DND-41 (cell line): ENCODE results near the gene XRN1.
"Not testable (repeated sequence)": the region's sequence is repeated elsewhere in the genome, so short reads cannot be mapped to it uniquely, and the experiment has no call there.

Source experiments
- ATAC-seq: fragments of 200-7000 bp; cut with Tn5 transposase; 3 replicates; pipeline ENCODE4 v1.9.1; 2021; ENCODE audit warnings: low read depth; ENCODE audit not compliant: insufficient read depth
- DNase-seq: peaks from one replicate; pipeline ENCODE4 v3.0.0-alpha.2; 2020
- H2AFZ ChIP-seq: 2 replicates; pipeline ENCODE4 v1.6.0; 2012; ENCODE audit warnings: low read depth, low read length
- H3K27ac ChIP-seq: 2 replicates; pipeline ENCODE4 v1.5.1; 2012; ENCODE audit warnings: low read length, inconsistent platforms
- H3K27me3 ChIP-seq: fragments of 200-600 bp; sonication (generic); 2 replicates; pipeline ENCODE4 v1.6.0; 2012; ENCODE audit warnings: low read length, mild to moderate bottlenecking, inconsistent platforms; ENCODE audit not compliant: insufficient read depth, poor library complexity
- H3K36me3 ChIP-seq: 2 replicates; pipeline ENCODE4 v1.5.1; 2012; ENCODE audit warnings: low read length, inconsistent platforms; ENCODE audit not compliant: insufficient read depth
- H3K4me1 ChIP-seq: 2 replicates; pipeline ENCODE4 v1.5.1; 2012; ENCODE audit warnings: mild to moderate bottlenecking, low read length; ENCODE audit not compliant: insufficient read depth
- H3K4me2 ChIP-seq: 2 replicates; pipeline ENCODE4 v1.6.0; 2012; ENCODE audit warnings: mild to moderate bottlenecking, moderate library complexity, low read length, inconsistent platforms; ENCODE audit not compliant: insufficient read depth
- H3K4me3 ChIP-seq, 2 experiments: fragments of 200-600 bp in 1 of 2; shearing (Covaris generic) in 1 of 2; 2 replicates each; pipeline ENCODE4 v1.5.1; 2012 to 2016; ENCODE audit warnings: inconsistent platforms in 2 of 2, low read length in 2 of 2, mild to moderate bottlenecking in 2 of 2, low read depth in 1 of 2, moderate library complexity in 1 of 2
- H3K79me2 ChIP-seq: 2 replicates; pipeline ENCODE4 v1.6.0; 2012; ENCODE audit warnings: low read length, inconsistent platforms; ENCODE audit not compliant: insufficient read depth
- H3K9ac ChIP-seq: 2 replicates; pipeline ENCODE4 v1.6.0; 2012; ENCODE audit warnings: low read depth, mild to moderate bottlenecking, inconsistent platforms, low read length, moderate library complexity
- H3K9me3 ChIP-seq: 2 replicates; pipeline ENCODE4 v1.5.1; 2012; ENCODE audit warnings: low read length, moderate library complexity, mild to moderate bottlenecking, inconsistent platforms; ENCODE audit not compliant: insufficient read depth, severe bottlenecking
- H4K20me1 ChIP-seq: 2 replicates; pipeline ENCODE4 v1.6.0; 2012; ENCODE audit warnings: low read length; ENCODE audit not compliant: insufficient read depth
- EZH2 ChIP-seq: IDR thresholded peaks from 3 replicates; pipeline ENCODE4 v1.6.1; 2012; ENCODE audit warnings: borderline replicate concordance, low read depth, mild to moderate bottlenecking, moderate library complexity, low read length, inconsistent platforms; ENCODE audit not compliant: severe bottlenecking
- TF ChIP-seq, protein P1 (sequence below): IDR thresholded peaks from 2 replicates; pipeline ENCODE4 v1.5.1; 2012; ENCODE audit warnings: borderline replicate concordance, low read length, moderate library complexity, mild to moderate bottlenecking; ENCODE audit not compliant: poor library complexity, severe bottlenecking; ENCODE audit errors: extremely low read depth

XRN1 gene

DNA sequence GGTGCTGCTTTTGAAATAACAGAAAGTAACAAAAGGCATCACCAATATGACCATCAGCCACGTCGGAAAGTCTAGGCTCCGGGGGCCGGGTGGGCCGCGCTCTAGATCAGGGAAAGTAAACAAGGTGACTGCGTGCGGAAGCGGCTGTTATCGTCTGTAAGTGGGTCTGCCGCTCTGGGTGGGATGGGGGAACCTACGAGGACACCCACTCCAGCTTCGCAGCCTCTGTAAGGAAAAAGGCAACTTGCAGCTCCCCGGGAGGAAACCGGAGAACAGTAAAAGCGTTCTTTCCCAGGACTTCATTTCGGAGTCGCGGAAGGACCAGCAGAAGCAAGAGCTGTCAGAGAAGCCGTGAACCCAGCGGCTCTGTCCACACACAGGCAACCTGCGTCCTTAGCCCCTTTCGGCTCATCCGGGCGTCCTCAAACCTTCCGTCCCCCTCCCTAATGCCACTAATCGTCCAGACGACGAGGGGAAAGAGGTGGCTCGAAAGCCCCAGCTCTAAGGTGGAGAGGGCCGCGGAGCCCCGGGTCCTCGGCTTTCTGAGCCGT is 461 bp downstream of the XRN1 start:
- peak; percentile 54 for DNase-seq
- Histone ChIP-seq H2AFZ (peak overlapping the region; percentile 96), H3K36me3 (peaks cover 36% of the 10 kb centered on the region), H3K4me2 (peak overlapping the region; percentile 80), H3K27ac (peak overlapping the region; percentile 92), H4K20me1 (peaks cover 17% of the 10 kb centered on the region; the same call in 1 of the 2 replicates), H3K9ac (peak overlapping the region; percentile 85), H3K27me3 (no peaks in the 10 kb centered on the region), H3K79me2 (peaks cover 64% of the 10 kb centered on the region), H3K4me3 (peak overlapping the region; percentile 96 to 97), H3K9me3 (no peaks in the 10 kb centered on the region), H3K4me1 (peaks cover 40% of the 10 kb centered on the region)
- ATAC-seq, result peak; percentile 63
- TF ChIP-seq, protein P1, sequence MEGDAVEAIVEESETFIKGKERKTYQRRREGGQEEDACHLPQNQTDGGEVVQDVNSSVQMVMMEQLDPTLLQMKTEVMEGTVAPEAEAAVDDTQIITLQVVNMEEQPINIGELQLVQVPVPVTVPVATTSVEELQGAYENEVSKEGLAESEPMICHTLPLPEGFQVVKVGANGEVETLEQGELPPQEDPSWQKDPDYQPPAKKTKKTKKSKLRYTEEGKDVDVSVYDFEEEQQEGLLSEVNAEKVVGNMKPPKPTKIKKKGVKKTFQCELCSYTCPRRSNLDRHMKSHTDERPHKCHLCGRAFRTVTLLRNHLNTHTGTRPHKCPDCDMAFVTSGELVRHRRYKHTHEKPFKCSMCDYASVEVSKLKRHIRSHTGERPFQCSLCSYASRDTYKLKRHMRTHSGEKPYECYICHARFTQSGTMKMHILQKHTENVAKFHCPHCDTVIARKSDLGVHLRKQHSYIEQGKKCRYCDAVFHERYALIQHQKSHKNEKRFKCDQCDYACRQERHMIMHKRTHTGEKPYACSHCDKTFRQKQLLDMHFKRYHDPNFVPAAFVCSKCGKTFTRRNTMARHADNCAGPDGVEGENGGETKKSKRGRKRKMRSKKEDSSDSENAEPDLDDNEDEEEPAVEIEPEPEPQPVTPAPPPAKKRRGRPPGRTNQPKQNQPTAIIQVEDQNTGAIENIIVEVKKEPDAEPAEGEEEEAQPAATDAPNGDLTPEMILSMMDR, result no peak
- TF ChIP-seq EZH2, result no peak

DNA sequence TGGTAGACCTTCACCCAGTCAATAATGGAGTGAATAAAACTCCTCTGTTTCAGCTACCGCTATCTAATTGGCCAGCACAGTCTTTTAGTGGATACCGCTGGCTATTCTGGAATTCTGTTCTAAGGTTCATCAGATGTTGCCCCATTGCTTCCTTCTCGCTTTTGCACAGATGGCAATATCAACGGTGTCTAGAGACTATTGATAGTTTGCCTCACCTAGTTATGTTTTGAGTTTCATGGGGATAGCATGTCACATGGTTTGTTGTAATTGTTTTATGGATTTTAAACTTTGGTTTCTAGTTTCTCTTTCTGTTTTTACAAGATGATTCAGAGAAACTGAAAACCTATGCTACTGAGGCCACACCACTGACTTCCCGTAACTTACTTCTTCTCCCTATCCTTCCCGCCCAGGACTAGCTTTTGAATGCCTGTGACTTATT is 2.0 kb downstream of the XRN1 start:
- peak overlapping the region; percentile 92 for H3K27ac ChIP-seq

DNA sequence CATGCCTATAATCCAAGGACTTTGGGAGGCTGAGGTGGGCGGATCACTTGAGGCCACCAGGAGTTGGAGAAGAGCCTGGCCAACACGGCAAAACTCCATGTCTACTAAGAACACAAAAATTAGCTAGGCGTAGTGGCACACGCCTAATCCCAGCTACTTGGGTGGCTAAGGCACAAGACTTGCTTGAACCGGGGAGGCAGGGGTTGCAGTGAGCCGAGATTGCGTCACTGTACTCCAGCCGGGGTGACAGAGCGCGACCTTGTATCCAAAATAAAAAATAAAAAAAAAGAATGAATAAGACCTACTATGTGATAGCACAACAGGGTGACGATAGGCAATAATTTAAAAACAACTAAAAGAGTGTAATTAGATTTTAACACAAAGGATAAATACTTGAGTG is 3.5 kb downstream of the XRN1 start:
- Histone ChIP-seq H3K36me3 (peaks cover 8% of the 10 kb centered on the region), H3K27me3 (no peaks in the 10 kb centered on the region), H3K4me2 (peak overlapping the region; percentile 80; the same call in 1 of the 2 replicates), H3K79me2 (peaks cover 94% of the 10 kb centered on the region), H2AFZ (no peak overlapping the region), H3K4me3 (no peak overlapping the region), H4K20me1 (peaks cover 38% of the 10 kb centered on the region), H3K4me1 (peaks cover 39% of the 10 kb centered on the region), H3K27ac (no peak overlapping the region), H3K9ac (0 out of 2 replicates have a peak overlapping the region, but pooled peaks have one; percentile 17), H3K9me3 (no peaks in the 10 kb centered on the region)
- DNase-seq (no peak), ATAC-seq (no peak)
- TF ChIP-seq EZH2, result no peak
- TF ChIP-seq, protein P1, result no peak

More for the DNA sequence above, 2.0 kb downstream of the XRN1 start:
- no peak for TF ChIP-seq EZH2
- TF ChIP-seq, protein P1, result no peak
- peak overlapping the region; percentile 85 for H3K9ac ChIP-seq
- peaks cover 79% of the 10 kb centered on the region for H3K79me2 ChIP-seq
- no peak for DNase-seq
- H3K4me3 ChIP-seq, result peak overlapping the region; percentile 96 to 97
- no peaks in the 10 kb centered on the region for H3K27me3 ChIP-seq
- no peak overlapping the region for H2AFZ ChIP-seq
- peaks cover 22% of the 10 kb centered on the region for H3K36me3 ChIP-seq
- H3K4me1 ChIP-seq, result peaks cover 40% of the 10 kb centered on the region
- peak overlapping the region; percentile 80 for H3K4me2 ChIP-seq
- H3K9me3 ChIP-seq, result no peaks in the 10 kb centered on the region
- H4K20me1 ChIP-seq, result peaks cover 26% of the 10 kb centered on the region
- ATAC-seq, result peak; percentile 14; the same call in 1 of the 3 replicates

DNA sequence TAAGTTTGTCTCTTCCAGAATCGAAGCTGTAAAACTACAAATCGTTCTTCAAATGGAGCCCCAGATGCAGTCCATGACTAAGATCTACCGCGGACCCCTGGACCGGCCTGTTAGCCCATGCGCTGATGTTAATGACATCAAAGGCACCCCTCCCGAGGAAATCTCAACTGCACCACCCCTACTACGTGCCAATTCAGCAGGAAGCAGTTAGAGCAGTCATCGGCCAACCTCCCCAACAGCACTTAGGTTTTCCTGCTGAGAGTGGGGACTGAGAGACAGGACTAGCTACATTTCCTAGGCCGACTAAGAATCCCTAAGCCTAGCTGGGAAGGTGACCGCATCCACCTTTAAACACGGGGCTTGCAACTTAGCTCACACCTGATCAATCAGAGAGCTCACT is 4.8 kb downstream of the XRN1 start:
- peaks cover 40% of the 10 kb centered on the region for H4K20me1 ChIP-seq
- H3K4me3 ChIP-seq, DNase-seq, H3K9ac ChIP-seq, H3K36me3 ChIP-seq, ATAC-seq, H3K27me3 ChIP-seq, H3K9me3 ChIP-seq, H3K4me2 ChIP-seq, H2AFZ ChIP-seq, H3K27ac ChIP-seq: not testable (repeated sequence)
- peaks cover 29% of the 10 kb centered on the region for H3K4me1 ChIP-seq
- H3K79me2 ChIP-seq, result peaks cover 98% of the 10 kb centered on the region

DNA sequence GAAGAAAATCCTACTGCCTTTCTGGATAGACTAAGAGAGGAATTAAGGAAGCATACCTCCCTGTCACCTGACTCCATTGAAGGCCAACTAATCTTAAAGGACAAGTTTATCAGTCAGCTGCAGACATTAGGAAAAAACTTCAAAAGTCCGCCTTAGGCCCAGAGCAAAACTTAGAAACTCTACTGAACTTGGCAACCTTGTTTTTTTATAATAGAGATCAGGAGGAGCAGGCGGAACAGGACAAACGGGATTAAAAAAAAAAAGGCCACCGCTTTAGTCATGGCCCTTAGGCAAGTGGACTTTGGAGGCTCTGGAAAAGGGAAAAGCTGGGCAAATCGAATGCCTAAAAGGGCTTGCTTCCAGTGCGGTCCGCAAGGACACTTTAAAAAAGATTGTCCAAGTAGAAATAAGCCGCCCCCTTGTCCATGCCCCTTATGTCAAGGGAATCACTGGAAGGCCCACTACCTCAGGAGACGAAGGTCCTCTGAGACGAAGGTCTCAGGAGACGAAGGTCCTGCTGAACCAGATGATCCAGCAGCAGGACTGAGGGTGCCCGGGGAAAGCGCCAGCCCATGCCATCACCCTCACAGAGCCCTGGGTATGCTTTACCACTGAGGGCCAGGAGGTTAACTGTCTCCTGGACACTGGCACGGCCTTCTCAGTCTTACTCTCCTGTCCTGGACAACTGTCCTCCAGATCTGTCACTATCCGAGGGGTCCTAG is 8.2 kb downstream of the XRN1 start:
- not testable (repeated sequence) for H3K27ac ChIP-seq, H3K4me1 ChIP-seq, ATAC-seq, H2AFZ ChIP-seq, H3K9me3 ChIP-seq, H3K27me3 ChIP-seq, H3K4me2 ChIP-seq, H3K4me3 ChIP-seq, H3K9ac ChIP-seq, H3K36me3 ChIP-seq, DNase-seq
- peaks cover 36% of the 10 kb centered on the region for H4K20me1 ChIP-seq
- H3K79me2 ChIP-seq, result peaks cover 97% of the 10 kb centered on the region
